ENCODE measurements around the gene LAMB4. TPM values are rescaled to one million over a fixed set of nuclear protein-coding genes. Genes with fewer than 3 reads are reported as not detected.

The LAMB4 gene
- total and polyA plus RNA-seq, 2 of the 4 experiments (the other 2 are of a cell fraction) = 0.12 to 0.18 TPM

GRCh38 chr7:108122181-108122580 is 8.0 kb downstream of the LAMB4 start:
- H3K4me1 ChIP-seq (ENCODE audit: control insufficient read depth, insufficient read depth, low read length) = no peaks in the 10 kb centered on the region; the same call in 1 of the 2 replicates
- H2BK5ac ChIP-seq (ENCODE audit: low read depth, low read length, poor library complexity, severe bottlenecking) = no peak overlapping the region
- no peak overlapping the region for H3K18ac ChIP-seq (ENCODE audit: low read depth, low read length)
- no peak overlapping the region for H2AK5ac ChIP-seq (ENCODE audit: low read depth, low read length)
- H3K9ac ChIP-seq (ENCODE audit: low read depth, low read length) = no peak overlapping the region
- no peak overlapping the region for H3K4me3 ChIP-seq (ENCODE audit: insufficient read depth, low read depth, low read length)
- H2BK120ac ChIP-seq (ENCODE audit: low read depth, low read length) = no peak overlapping the region; the same call in 1 of the 2 replicates
- H3K56ac ChIP-seq (ENCODE audit: extremely low read depth, insufficient read depth, low read length) = no peak overlapping the region
- H4K8ac ChIP-seq (ENCODE audit: low read depth in 2 of 2, low read length in 2 of 2) = peak overlapping the region in 1 of 2 experiments; percentile 5; a peak in 1 of 4 replicates
- intact Hi-C loops (cut with micrococcal nuclease) (no loop called here), in situ Hi-C loops (cut with MboI; ENCODE audit: low sequenced_read_pairs) (no loop called here), dilution Hi-C loops (cut with HindIII; ENCODE audit: low sequenced_read_pairs, unreplicated experiment) (no loop called here)
- H4K5ac ChIP-seq (ENCODE audit: low read depth, low read length) = no peak overlapping the region
- H2AK9ac ChIP-seq (replicated peaks; ENCODE audit: low read depth, low read length, poor library complexity) = no peak overlapping the region
- POLR2A ChIA-PET (ENCODE audit: unreplicated experiment) = no interaction called here
- H4K91ac ChIP-seq (ENCODE audit: insufficient read depth, low read depth, low read length) = peak overlapping the region; percentile 18; the same call in 1 of the 2 replicates
- no peaks in the 10 kb centered on the region for H3K9me3 ChIP-seq (ENCODE audit: control insufficient read depth, insufficient read depth, low read length)
- ATAC-seq (ENCODE audit: low read depth) (no peak), DNase-seq (no peak)
- CTCF ChIA-PET = interaction anchor here (0.6 to 0.8 kb wide), 2 partner anchors 24 to 34 kb away, joined by 3 read pairs; no protein-coding TSS in a partner anchor
- H3K9me1 ChIP-seq (ENCODE audit: insufficient read depth, low read length) = no peaks in the 10 kb centered on the region
- no TSS peak for BruUV-seq (replicated peaks)
- H2BK20ac ChIP-seq (ENCODE audit: low read depth, low read length) = no peak overlapping the region
- no peaks in the 10 kb centered on the region for H3K79me1 ChIP-seq (ENCODE audit: low read depth in 1 of 2, low read length in 2 of 2)
- no peak overlapping the region for H3K14ac ChIP-seq (replicated peaks; ENCODE audit: low read depth, low read length)
- no peaks in the 10 kb centered on the region for H3K36me3 ChIP-seq (ENCODE audit: control insufficient read depth, insufficient read depth, low read length)
- no peak overlapping the region for H2BK15ac ChIP-seq (ENCODE audit: low read depth, low read length)
- no peak overlapping the region for H3K4ac ChIP-seq (ENCODE audit: low read depth, low read length)
- H3K27ac ChIP-seq (ENCODE audit: insufficient read depth, low read length) = no peak overlapping the region
- no peak overlapping the region for H3K4me2 ChIP-seq (ENCODE audit: low read depth, low read length)
- no peak overlapping the region for H3K23ac ChIP-seq (ENCODE audit: low read depth, low read length)
- H4K20me1 ChIP-seq (ENCODE audit: insufficient read depth, low read length) = no peaks in the 10 kb centered on the region
- H2AFZ ChIP-seq (replicated peaks; ENCODE audit: low read length, poor library complexity) = no peak overlapping the region
- TF ChIP-seq MAZ (IDR thresholded peaks at IDR 0.05; ENCODE audit: borderline replicate concordance, low read depth, low read length) (no peak), BHLHE40 (IDR thresholded peaks at IDR 0.05; ENCODE audit: low read depth, low read length) (no peak), RCOR1 (IDR thresholded peaks at IDR 0.05; ENCODE audit: insufficient replicate concordance, low read length) (no peak)
- H3K27me3 ChIP-seq (ENCODE audit: control insufficient read depth, insufficient read depth, low read length) = no peaks in the 10 kb centered on the region
